IPS-NIHi7 (cell line): ENCODE data around the gene HLA-A.
"Not testable (repeated sequence)": the region's sequence is repeated elsewhere in the genome, so short reads cannot be mapped to it uniquely, and the experiment has no call there.

Experiments
- DNase-seq: peaks from one replicate; pipeline ENCODE4 v3.0.0; 2012; ENCODE audit warnings: mixed read lengths; ENCODE audit errors: extremely low spot score

Gene HLA-A

GRCh38 chr6:29942275-29943052, at the start of gene HLA-A:
Gene HLA-A (plus strand): TSS chr6:29942532. CDS start chr6:29942554, 22 bp downstream.
- peak; percentile 82 for DNase-seq

DNA sequence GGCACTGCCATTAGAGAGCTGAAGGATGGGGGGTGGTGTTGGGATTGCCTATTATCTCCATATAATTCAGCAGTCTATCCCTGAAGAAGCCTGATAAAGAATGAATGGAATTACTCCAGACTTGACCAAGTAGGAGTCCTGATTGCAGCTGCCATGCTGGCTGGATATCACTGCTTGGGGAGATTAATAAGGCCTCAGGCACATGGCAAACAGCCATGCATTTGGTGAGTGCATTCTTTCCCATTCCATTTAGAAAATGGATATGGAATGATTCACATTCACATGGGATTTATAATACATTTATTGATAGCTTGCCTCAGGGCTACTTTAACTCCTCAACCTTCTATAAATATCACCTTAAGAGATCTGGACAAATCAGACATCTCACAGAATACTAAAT, 49.6 kb upstream of the HLA-A start:
- no peak for DNase-seq

GRCh38 chr6:29899281-29899680, 43.1 kb upstream of the HLA-A start:
- no peak for DNase-seq

DNA sequence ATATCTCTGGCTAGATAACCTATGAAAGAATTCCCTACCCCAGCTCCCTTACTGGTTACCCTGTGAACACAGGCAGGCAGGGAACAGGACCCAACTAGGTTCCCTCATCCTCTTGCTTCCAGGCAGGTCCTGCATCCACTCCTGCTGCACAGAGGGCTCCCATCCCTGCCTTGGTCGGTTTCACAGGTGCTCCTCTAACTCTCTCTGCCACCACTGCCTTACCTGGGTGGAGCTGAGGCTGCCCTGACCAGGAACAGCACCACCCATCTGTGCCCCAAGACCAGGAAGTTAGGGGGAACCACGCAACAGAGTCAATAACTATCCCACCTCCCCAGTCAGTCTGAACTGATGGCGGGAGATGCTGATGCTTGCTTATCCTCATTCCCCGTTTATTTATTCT, 37.0 kb upstream of the HLA-A start:
- no peak for DNase-seq

- DNase-seq, result no peak
Observed at GRCh38 chr6:29907637-29908340, 34.5 kb upstream of the HLA-A start.

- no peak for DNase-seq
Observed at GRCh38 chr6:29908341-29908662, 34.0 kb upstream of the HLA-A start.

DNA sequence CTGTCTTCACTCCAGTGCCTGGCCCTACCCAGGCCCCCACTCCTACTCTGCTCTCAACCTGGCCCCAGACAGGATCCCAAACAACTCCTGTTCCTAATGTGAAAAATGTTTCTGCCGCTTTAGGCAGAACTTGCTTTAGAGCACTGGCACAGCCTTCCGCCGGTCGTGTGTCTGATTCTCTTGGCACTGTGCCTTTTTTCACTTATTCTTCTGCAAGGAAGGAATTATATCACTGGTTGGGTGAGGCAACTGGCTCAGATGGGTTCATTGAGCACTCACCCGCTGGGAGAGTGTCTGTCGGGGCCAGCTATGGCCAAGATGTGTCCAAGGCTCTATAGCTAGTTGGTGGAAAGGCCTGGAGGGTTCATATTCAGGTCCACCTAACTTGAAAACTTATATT, 33.6 kb upstream of the HLA-A start:
- no peak for DNase-seq

DNA sequence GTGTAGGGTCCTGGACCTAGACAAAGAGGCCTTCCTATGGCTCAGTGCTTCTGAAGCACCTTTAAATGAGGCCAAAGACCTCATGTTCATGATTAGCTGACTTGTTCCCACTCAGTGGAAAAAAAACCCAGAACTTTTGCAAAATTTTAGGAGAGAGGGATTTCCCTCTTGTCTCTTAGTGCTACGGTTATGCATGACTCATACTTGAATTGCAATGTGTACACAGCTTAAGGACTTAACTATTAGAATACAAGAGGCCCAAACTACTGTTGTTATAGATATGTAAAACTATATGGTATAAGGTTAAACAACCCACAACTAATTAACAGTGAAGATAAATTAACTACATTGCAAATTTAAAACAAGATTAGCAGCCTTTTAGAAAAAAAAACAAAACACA, 32.3 kb upstream of the HLA-A start:
- DNase-seq, result no peak

- no peak for DNase-seq
Observed at GRCh38 chr6:29912840-29913239, 29.5 kb upstream of the HLA-A start.

- no peak for DNase-seq
Observed at GRCh38 chr6:29916741-29917140, 25.6 kb upstream of the HLA-A start.

DNA sequence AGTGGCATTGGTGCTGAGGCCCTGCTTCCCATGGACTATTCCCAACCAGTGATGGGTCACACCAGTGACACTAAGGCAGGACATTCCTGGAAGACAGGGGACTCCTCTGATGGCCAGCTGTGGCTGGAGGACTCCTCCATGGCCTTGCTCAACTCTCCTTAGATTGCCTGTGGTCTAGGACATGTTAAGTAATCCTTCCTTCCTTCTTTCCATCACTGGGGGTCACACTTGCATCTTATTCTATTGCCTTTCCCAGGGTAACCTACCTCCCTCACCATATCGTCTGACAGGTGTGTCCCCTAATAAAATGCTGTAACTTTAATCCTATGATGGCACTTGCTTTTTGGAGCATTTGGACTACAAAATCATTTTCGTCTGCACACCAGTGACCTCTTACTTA, 24.5 kb upstream of the HLA-A start:
- DNase-seq, result no peak

DNA sequence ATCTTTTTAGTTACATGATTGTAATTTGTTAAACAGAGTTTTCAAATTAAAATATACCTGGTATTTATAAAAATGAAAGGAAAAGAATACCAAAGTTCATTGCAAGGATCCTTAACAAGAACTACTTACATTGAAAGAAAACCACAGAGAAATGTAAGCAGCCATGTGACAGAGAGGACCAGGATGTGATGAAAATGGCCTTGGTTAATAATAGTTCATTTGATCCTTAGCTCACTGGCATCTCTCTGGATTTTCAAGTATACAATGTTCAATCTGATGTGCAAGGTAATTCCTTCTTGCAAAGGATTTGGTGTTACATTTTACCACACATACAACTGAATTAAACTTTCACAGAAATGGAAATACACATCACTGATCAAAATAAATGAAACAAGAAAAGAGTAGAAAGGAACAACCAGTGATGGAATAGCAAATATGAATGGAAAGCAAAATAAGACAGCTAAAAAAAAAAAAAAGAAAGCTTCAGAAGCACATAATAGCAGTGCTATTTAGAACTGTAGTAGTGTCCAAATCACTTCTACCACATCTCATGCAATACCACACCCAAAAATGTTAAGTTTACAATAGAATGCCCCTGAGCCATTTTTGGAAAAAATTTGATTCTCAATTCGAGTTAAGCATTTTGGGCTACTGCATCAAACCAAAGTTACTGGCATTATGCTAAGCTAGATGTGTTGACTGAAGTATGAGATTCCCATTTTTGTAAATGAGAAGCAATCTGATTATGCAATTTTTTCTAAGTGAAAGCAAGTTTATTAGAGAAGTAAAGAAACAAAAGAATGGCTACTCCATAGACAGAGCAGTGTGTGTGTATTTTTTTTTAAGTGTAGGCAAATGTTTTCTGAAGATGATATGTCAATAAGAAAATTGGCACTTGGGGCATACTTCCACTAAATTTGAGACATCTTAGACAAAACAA, 22.6 kb upstream of the HLA-A start:
- DNase-seq, result no peak

GRCh38 chr6:29924287-29924686, 18.0 kb upstream of the HLA-A start:
- no peak for DNase-seq

GRCh38 chr6:29924731-29925130, 17.6 kb upstream of the HLA-A start:
- no peak for DNase-seq

GRCh38 chr6:29925321-29925720, 17.0 kb upstream of the HLA-A start:
- no peak for DNase-seq

GRCh38 chr6:29925727-29926412, 16.5 kb upstream of the HLA-A start:
- no peak for DNase-seq

DNA sequence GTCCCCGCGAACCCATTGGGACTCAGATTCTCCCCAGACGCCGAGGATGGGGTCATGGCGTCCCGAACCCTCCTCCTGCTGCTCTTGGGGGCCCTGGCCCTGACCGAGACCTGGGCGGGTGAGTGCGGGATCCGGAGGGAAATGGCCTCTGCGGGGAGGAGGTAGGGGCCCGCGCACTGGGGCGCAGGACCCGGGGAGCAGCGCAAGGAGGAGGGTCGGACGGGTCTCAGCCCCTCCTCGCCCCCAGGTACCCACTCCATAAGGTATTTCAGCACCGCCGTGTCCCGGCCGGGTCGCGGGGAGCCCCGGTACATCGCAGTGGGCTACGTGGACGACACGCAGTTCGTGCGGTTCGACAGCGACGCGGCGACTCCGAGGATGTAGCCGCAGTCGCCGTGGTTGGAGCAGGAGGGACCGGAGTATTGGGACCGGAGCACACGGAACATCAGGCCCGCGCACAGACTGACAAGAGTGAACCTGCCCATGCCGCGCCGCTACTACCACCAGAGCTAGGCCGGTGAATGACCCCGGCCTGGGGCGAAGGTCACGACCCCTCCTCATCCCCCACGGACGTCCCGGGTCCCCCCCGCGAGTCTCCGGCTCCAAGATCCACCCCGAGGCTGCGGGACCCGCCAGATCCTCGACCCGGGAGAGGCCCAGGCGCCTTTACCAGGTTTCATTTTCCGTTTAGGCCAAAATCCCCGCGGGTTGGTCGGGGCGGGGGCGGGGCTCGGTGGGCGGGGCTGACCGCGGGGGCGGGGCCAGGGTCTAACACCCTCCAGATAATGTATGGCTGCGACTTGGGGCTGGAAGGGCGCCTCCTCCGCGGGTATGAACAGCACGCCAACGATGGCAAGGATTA, 15.7 kb upstream of the HLA-A start:
- peak; percentile 78 for DNase-seq

DNA sequence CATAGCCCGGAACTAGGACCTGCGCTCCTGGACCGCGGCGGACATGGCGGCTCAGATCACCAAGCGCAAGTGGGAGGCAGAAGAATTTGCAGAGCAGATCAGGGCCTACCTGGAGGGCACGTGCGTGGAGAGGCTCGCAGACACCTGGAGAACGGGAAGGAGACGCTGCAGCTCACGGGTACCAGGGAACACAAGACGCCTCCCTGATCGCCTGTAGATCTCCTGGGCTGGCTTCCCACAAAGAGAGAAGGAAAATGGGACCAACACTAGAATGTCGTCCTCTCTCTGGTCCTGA, 15.1 kb upstream of the HLA-A start:
- no peak for DNase-seq

DNA sequence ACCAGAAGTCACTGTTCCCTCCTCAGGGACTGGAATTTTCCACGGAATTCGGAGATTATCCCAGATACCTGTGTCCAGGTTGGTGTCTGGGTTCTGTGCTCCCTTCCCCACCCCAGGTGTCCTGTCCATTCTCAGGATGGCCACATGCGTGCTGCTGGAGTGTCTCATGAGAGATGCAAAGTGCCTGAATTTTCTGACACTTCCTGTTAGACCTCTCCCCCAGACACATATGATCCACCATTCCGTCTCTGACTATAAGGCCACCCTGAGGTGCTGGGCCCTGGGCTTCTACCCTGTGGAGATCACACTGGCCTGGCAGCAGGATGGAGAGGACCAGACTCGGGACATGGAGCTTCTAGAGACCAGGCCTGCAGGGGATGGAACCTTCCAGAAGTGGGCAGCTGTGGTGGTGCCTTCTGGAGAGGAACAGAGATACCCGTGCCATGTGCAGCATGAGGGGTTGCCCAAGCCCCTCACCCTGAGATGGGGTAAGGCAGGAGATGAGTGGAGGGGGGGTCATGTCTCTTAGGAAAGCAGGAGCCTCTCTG, 14.4 kb upstream of the HLA-A start:
- no peak for DNase-seq

- DNase-seq, result not testable (repeated sequence)
Observed at GRCh38 chr6:29930047-29930446, 12.3 kb upstream of the HLA-A start.

DNA sequence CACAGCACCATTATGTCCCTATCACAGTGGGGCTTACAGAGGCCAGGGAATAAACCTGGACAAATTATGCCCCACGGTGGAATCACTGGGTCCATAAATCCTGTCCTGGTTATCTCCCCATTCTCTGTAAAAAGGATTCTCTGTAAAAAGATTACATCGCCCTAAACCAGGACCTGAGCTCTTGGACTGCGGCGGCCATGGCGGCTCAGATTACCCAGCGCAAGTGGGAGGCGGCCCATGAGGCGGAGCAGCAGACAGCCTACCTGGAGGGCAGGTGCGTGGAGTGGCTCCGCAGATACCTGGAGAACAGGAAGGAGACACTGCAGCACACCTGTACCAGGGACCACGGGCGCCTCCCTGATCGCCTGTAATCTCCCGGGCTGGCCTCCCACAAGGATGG, 8.4 kb upstream of the HLA-A start:
- no peak for DNase-seq
